Kidney (tissue), 14 donors: ENCODE results near the gene LSM14B. TPM values are rescaled to one million over a fixed set of nuclear protein-coding genes. Genes with fewer than 3 reads are reported as not detected.

Experiments
- DNase-seq, 5 donors: peaks; one replicate each; pipeline ENCODE4 v3.0.0-alpha.2; 2013 to 2020
- FAIRE-seq: peaks from 2 replicates; lab custom pipeline; 2012; peaks lifted over from hg19 to GRCh38; lab: Jason Lieb, UNC
- H3K27ac ChIP-seq, 2 donors: one replicate each; pipeline ENCODE4 v1.7.0; 2013; ENCODE audit warnings: low read depth in 2 of 2, low read length in 2 of 2, inconsistent platforms in 1 of 2
- H3K27me3 ChIP-seq: one replicate; pipeline ENCODE4 v1.7.1; 2013; ENCODE audit warnings: low read length, inconsistent platforms; ENCODE audit not compliant: control insufficient read depth, insufficient read depth
- H3K36me3 ChIP-seq, 3 donors: one replicate each; pipeline versions ENCODE4 v1.7.0 to v1.7.1; 2013; ENCODE audit warnings: low read length in 3 of 3, control low read depth in 1 of 3, inconsistent platforms in 1 of 3; ENCODE audit not compliant: insufficient read depth in 3 of 3, control insufficient read depth in 2 of 3
- H3K4me1 ChIP-seq, 3 donors: one replicate each; pipeline versions ENCODE4 v1.7.0 to v1.7.1; 2013; ENCODE audit warnings: low read length in 3 of 3, inconsistent platforms in 1 of 3, low read depth in 1 of 3; ENCODE audit not compliant: control insufficient read depth in 2 of 3, insufficient read depth in 2 of 3
- H3K4me3 ChIP-seq, 3 donors: one replicate each; pipeline versions ENCODE4 v1.7.0 to v1.8.1; 2013; ENCODE audit warnings: low read length in 3 of 3, control low read depth in 1 of 3, inconsistent platforms in 1 of 3
- H3K9ac ChIP-seq, 3 donors: one replicate each; pipeline versions ENCODE4 v1.7.0 to v1.7.1; 2013; ENCODE audit warnings: low read length in 3 of 3, control low read depth in 1 of 3, inconsistent platforms in 1 of 3
- H3K9me3 ChIP-seq, 3 donors: one replicate each; pipeline versions ENCODE4 v1.7.0 to v1.7.1; 2013; ENCODE audit warnings: low read length in 3 of 3, control low read depth in 1 of 3, inconsistent platforms in 1 of 3; ENCODE audit not compliant: control insufficient read depth in 2 of 3, insufficient read depth in 1 of 3
- CTCF ChIP-seq: IDR thresholded peaks from 3 replicates; pipeline ENCODE4 v1.5.1; 2012; ENCODE audit warnings: mild to moderate bottlenecking, moderate library complexity, borderline replicate concordance; ENCODE audit not compliant: insufficient read depth; ENCODE audit errors: extremely low read depth
- intact Hi-C: fragments of 100-400 bp; cut with DNase I; formaldehyde crosslinking; loops from one replicate; pipeline ENCODE4 v1.11.1; 2022
- polyA plus RNA-seq: library from polyadenylated mRNA; stranded (reverse); fragments of 350-450 nt; fragmentation: Illumina TruSeq; extraction: RNeasy Lipid Tissue Mini Kit (QIAGEN cat#74804); gene quantifications from one replicate; pipeline ENCODE4 v1.2.3, GENCODE V29; 2014; ENCODE audit warnings: low read depth, low replicate concordance; ENCODE audit not compliant: insufficient read depth
- total RNA-seq: library from RNA; stranded (reverse); fragmentation: NEBNext Ultra II Directional; extraction: Animal tissue kit (Norgen Biotek cat#: 25700); gene quantifications from one replicate; pipeline ENCODE4 v1.2.1, GENCODE V29; 2021
- donor health status: control.
- donor health status: control.
- donor health status: control.
- donor health status: control.
- donor health status: control.
- donor health status: DM: yes; HTN: yes; CAD: no.
- donor health status: Normal renal cell carcinoma (clear cell type).

The LSM14B gene
- total and polyA plus RNA-seq, 2 donors from 2014 or later, result 18.0 to 31.6 TPM

- H3K36me3 ChIP-seq, result peaks cover 15 to 54% (median 48%) of the 10 kb centered on the region in 3 donors
- TF ChIP-seq CTCF, result no peak
- intact Hi-C loops, result loop anchor here (10.0 kb wide), 2 partner anchors 73 to 123 kb away; partner anchors contain the start of gene TAF4
- H3K4me1 ChIP-seq, result peaks cover 0 to 16% (median 13%) of the 10 kb centered on the region in 3 donors
- H3K4me3 ChIP-seq, result no peak overlapping the region
- FAIRE-seq, result no peak
- no peak overlapping the region for H3K9ac ChIP-seq
- no peaks in the 10 kb centered on the region for H3K9me3 ChIP-seq
- no peaks in the 10 kb centered on the region for H3K27me3 ChIP-seq
- no peak overlapping the region for H3K27ac ChIP-seq
- no peak for DNase-seq
Measured at GRCh38 chr20:62138204-62138543, 15.9 kb downstream of the LSM14B start.

GRCh38 chr20:62138912-62139311 lies 16.6 kb downstream of the LSM14B start:
- no peak for FAIRE-seq
- Histone ChIP-seq H3K9ac (no peak overlapping the region), H3K27ac (no peak overlapping the region), H3K4me3 (no peak overlapping the region), H3K9me3 (no peaks in the 10 kb centered on the region), H3K27me3 (no peaks in the 10 kb centered on the region), H3K4me1 (peaks cover 0 to 16% (median 13%) of the 10 kb centered on the region in 3 donors), H3K36me3 (peaks cover 15 to 54% (median 47%) of the 10 kb centered on the region in 3 donors)
- no peak for TF ChIP-seq CTCF
- intact Hi-C loops, result loop anchor here (10.0 kb wide), 2 partner anchors 74 to 124 kb away; partner anchors contain the start of gene TAF4
- no peak for DNase-seq

- no peak for TF ChIP-seq CTCF
- FAIRE-seq, result no peak
- intact Hi-C loops, result loop anchor here (10.0 kb wide), 2 partner anchors 75 to 125 kb away; partner anchors contain the start of gene TAF4
- H3K36me3 ChIP-seq, result peaks cover 15 to 50% (median 44%) of the 10 kb centered on the region in 3 donors
- peaks cover 0 to 16% (median 16%) of the 10 kb centered on the region in 3 donors for H3K4me1 ChIP-seq
- no peak overlapping the region for H3K4me3 ChIP-seq
- H3K9ac ChIP-seq, result no peak overlapping the region
- H3K27ac ChIP-seq, result no peak overlapping the region
- no peaks in the 10 kb centered on the region for H3K27me3 ChIP-seq
- no peaks in the 10 kb centered on the region for H3K9me3 ChIP-seq
- DNase-seq, result no peak
Measured at GRCh38 chr20:62139636-62140035, 17.4 kb downstream of the LSM14B start.

GRCh38 chr20:62141043-62141396 lies 18.7 kb downstream of the LSM14B start:
- Histone ChIP-seq H3K9ac (no peak overlapping the region), H3K4me3 (no peak overlapping the region), H3K9me3 (no peaks in the 10 kb centered on the region), H3K36me3 (peaks cover 15 to 43% (median 36%) of the 10 kb centered on the region in 3 donors), H3K27ac (no peak overlapping the region), H3K4me1 (peaks cover 2 to 27% (median 24%) of the 10 kb centered on the region in 3 donors), H3K27me3 (no peaks in the 10 kb centered on the region)
- FAIRE-seq (no peak), DNase-seq (no peak)
- no peak for TF ChIP-seq CTCF
- intact Hi-C loops, result no loop called here
